A673 (cell line): ENCODE measurements around the gene SLC39A2.

Source experiments
- EZH2 ChIP-seq: fragments of 200-600 bp; sonication (generic); IDR thresholded peaks from 2 replicates; pipeline ENCODE4 v1.6.1; 2017; ENCODE audit warnings: borderline replicate concordance, low read depth, mild to moderate bottlenecking, mixed read lengths, antibody characterized with exemption, low read length; ENCODE audit not compliant: poor library complexity, severe bottlenecking
- TF ChIP-seq, protein P1 (sequence below): fragments of 300-800, 200-600 bp; sonication (generic); conservative IDR thresholded peaks from 2 replicates; pipeline ENCODE4 v1.5.1; 2017; ENCODE audit warnings: low read depth, mild to moderate bottlenecking, antibody characterized with exemption, low read length, moderate library complexity, mixed read lengths

DNA sequence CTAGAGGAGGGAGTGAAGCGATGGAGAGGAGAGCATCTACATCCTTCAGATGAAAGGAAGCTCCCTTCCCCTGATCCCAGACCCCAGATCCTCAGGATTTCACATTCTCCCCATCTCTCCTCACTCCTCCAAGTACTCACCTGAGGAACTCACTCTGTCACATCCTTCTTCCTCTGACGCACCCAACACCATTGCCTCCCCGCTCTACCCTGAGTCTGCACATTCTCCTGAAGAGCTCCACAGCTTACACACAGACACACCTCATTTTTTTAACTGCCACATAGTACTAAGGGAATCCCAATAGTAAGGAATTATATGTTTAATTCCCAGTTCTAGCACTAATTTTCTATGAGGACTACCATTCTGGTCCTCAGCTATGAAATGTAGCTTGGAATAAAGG lies 25.6 kb upstream of the SLC39A2 start:
- TF ChIP-seq, protein P1, sequence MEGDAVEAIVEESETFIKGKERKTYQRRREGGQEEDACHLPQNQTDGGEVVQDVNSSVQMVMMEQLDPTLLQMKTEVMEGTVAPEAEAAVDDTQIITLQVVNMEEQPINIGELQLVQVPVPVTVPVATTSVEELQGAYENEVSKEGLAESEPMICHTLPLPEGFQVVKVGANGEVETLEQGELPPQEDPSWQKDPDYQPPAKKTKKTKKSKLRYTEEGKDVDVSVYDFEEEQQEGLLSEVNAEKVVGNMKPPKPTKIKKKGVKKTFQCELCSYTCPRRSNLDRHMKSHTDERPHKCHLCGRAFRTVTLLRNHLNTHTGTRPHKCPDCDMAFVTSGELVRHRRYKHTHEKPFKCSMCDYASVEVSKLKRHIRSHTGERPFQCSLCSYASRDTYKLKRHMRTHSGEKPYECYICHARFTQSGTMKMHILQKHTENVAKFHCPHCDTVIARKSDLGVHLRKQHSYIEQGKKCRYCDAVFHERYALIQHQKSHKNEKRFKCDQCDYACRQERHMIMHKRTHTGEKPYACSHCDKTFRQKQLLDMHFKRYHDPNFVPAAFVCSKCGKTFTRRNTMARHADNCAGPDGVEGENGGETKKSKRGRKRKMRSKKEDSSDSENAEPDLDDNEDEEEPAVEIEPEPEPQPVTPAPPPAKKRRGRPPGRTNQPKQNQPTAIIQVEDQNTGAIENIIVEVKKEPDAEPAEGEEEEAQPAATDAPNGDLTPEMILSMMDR = no peak
- no peak for TF ChIP-seq EZH2
